ENCODE results near the gene ZNF260.
A peak's percentile ranks its signal among the peaks of the same experiment; 100 is the strongest.
"Not testable (repeated sequence)": the region's sequence is repeated elsewhere in the genome, so short reads cannot be mapped to it uniquely, and the experiment has no call there.

Gene ZNF260

GRCh38 chr19:36528194-36528920 lies at the start of gene ZNF260:
ZNF260 (minus strand) TSS chr19:36528271; CDS start chr19:36515238, 13,033 bp downstream.
- DNase-seq (ENCODE audit: low read depth in 2 of 2) = peak; percentile 92 to 93

- DNase-seq (ENCODE audit: low read depth in 2 of 2) = no peak
Observed at GRCh38 chr19:36577271-36577996, 49.4 kb upstream of the ZNF260 start.

GRCh38 chr19:36574741-36575140 lies 46.7 kb upstream of the ZNF260 start:
- DNase-seq (ENCODE audit: low read depth in 2 of 2) = no peak

GRCh38 chr19:36573895-36574720 lies 46.0 kb upstream of the ZNF260 start:
- DNase-seq (ENCODE audit: low read depth in 2 of 2) = no peak

GRCh38 chr19:36573020-36573894 lies 45.2 kb upstream of the ZNF260 start, which contains the start of gene ZNF529:
ZNF529 (minus strand) TSS chr19:36573292; CDS start chr19:36572346, 946 bp downstream.
- peak; percentile 52 to 55 for DNase-seq (ENCODE audit: low read depth in 2 of 2)

GRCh38 chr19:36572593-36573019 lies 44.5 kb upstream of the ZNF260 start:
- DNase-seq (ENCODE audit: low read depth in 2 of 2) = no peak

GRCh38 chr19:36564391-36564790 lies 36.3 kb upstream of the ZNF260 start:
- DNase-seq (ENCODE audit: low read depth in 2 of 2) = no peak

GRCh38 chr19:36547001-36547732 lies 19.1 kb upstream of the ZNF260 start:
- DNase-seq (ENCODE audit: low read depth in 2 of 2) = no peak

GRCh38 chr19:36528921-36529518 lies 949 bp upstream of the ZNF260 start:
- no peak for DNase-seq (ENCODE audit: low read depth in 2 of 2)

GRCh38 chr19:36527873-36528193 lies 238 bp downstream of the ZNF260 start:
- no peak for DNase-seq (ENCODE audit: low read depth in 2 of 2)

GRCh38 chr19:36527341-36527740 lies 730 bp downstream of the ZNF260 start:
- no peak for DNase-seq (ENCODE audit: low read depth in 2 of 2)

GRCh38 chr19:36526581-36526980 lies 1.5 kb downstream of the ZNF260 start:
- no peak for DNase-seq (ENCODE audit: low read depth in 2 of 2)

- no peak for DNase-seq (ENCODE audit: low read depth in 2 of 2)
Observed at GRCh38 chr19:36524617-36525016, 3.5 kb downstream of the ZNF260 start.

GRCh38 chr19:36514012-36514612 lies 14.0 kb downstream of the ZNF260 start:
- no peak for DNase-seq (ENCODE audit: low read depth in 2 of 2)

GRCh38 chr19:36508325-36508724 lies 19.7 kb downstream of the ZNF260 start:
- DNase-seq (ENCODE audit: low read depth in 2 of 2) = no peak

GRCh38 chr19:36501973-36502372 lies 26.1 kb downstream of the ZNF260 start:
- DNase-seq (ENCODE audit: low read depth in 2 of 2) = no peak

GRCh38 chr19:36497001-36497400 lies 31.1 kb downstream of the ZNF260 start:
- no peak for DNase-seq (ENCODE audit: low read depth in 2 of 2)

GRCh38 chr19:36492689-36493453 lies 35.2 kb downstream of the ZNF260 start:
- DNase-seq (ENCODE audit: low read depth in 2 of 2) = not testable (repeated sequence)

GRCh38 chr19:36490846-36491245 lies 37.2 kb downstream of the ZNF260 start:
- not testable (repeated sequence) for DNase-seq (ENCODE audit: low read depth in 2 of 2)

Measured in fibroblast of skin of left biceps (primary cell).